ENCODE data around the gene KIAA0825.
"Not testable (repeated sequence)": the region's sequence is repeated elsewhere in the genome, so short reads cannot be mapped to it uniquely, and the experiment has no call there.

Gene KIAA0825

DNA sequence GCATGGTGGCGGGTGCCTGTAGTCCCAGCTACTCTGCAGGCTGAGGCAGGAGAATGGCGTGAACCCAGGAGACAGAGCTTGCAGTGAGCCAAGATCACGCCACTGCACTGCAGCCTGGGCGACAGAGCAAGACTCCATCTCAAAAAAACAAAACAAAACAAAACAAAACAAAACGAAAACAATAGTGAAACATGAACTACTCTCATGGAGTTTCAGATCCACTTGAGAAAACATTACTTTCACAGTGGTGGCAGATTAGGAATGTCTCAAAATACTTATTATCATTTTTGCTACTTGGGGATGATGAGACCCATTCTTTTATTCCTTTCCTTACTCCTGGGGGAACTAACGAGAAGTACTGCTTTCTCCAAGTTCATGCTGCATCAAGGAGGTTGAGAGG is 448.2 kb downstream of the KIAA0825 start:
- not testable (repeated sequence) for DNase-seq

DNA sequence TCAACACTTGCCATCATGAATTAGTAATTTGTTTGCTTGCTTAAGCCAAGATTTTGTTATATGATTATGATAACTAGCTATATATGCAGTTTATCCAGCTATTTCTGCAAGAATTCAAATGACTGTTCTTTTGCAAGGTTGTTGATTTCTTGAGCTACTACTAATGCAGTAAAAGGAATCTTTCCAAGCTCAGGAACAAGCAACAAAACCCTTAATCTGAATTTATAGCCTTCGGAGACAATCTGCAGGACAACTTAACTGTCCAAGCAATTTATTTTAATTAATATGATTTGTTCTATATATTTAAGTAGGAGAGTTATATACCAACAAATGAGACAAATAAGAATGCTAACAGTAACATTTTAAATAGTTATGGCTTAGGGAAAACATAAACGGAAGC is 450.3 kb downstream of the KIAA0825 start:
- DNase-seq: no peak

DNA sequence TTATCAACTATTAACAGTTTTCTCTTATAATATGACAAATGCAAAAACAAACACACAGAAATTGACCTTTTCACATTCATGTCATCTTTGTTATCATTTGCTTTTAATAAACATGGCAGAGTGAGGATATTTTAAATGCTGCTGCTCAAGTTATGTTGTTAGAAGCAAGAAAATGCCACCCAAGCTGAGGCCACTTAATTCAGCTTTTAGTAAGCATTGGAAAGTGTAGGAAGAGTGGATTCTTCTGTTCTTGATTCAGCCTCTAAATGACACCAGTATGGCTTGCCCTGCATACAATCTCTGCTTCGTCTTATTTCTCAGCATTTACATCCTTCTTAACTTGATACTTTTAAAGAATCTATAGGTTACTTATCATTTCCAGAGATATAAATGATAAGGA is 456.6 kb downstream of the KIAA0825 start:
- DNase-seq: no peak

DNA sequence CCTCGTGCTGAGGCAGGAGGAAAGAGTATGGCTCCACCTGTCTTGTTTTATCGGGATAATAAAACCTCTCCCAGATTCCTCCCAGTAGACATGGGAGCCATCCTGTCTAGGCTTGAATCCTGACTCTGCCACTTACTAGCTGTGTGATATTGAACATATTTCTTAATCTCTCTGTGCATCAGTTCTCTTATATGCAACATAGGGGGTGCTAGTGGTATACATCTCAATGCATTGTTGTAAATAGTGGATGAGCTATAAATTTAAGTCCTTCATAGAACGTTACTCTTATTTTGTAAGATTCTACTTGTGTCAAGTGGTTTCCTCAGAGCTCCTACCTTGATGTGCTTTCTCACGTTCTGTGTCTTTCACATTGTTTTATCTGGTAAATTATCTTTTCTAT is 459.3 kb downstream of the KIAA0825 start:
- DNase-seq: no peak

GRCh38 chr5:94157704-94158539 is 460.5 kb downstream of the KIAA0825 start:
- DNase-seq: no peak

- DNase-seq: no peak
These were observed 463.7 kb downstream of the KIAA0825 start for GRCh38 chr5:94154672-94155071.

- DNase-seq: no peak
These were observed 464.5 kb downstream of the KIAA0825 start for GRCh38 chr5:94153736-94154450.

GRCh38 chr5:94143621-94144020 is 474.8 kb downstream of the KIAA0825 start:
- DNase-seq: not testable (repeated sequence)

- DNase-seq: no peak
These were observed 478.1 kb downstream of the KIAA0825 start for GRCh38 chr5:94140300-94140699.

GRCh38 chr5:94130077-94130476 is 488.3 kb downstream of the KIAA0825 start:
- DNase-seq: no peak

GRCh38 chr5:94125107-94125506 is 493.3 kb downstream of the KIAA0825 start:
- DNase-seq: no peak

- DNase-seq: not testable (repeated sequence)
These were observed 502.1 kb downstream of the KIAA0825 start for GRCh38 chr5:94116317-94116716.

DNA sequence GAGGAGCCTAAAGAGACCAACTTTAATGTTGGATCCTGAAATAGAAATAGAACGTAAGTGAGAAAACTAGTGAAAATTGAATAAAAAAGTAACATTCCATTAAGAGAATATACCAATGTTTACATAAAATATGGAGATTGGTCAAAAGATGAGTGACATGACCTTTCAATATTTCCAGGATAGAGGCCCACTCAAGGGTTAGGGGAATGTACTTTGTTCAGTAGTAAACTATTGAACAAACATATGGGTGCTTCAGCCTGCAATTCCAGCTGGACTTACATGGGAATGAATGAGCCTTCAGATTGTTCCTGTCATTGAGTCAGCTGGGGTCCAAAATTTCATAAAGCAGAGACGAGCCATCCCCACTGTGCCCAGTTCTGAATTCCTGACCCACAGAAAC is 505.3 kb downstream of the KIAA0825 start:
- DNase-seq: no peak

- DNase-seq: peak; percentile 91 to 93
These were observed 507.0 kb downstream of the KIAA0825 start for GRCh38 chr5:94111209-94112004.

DNA sequence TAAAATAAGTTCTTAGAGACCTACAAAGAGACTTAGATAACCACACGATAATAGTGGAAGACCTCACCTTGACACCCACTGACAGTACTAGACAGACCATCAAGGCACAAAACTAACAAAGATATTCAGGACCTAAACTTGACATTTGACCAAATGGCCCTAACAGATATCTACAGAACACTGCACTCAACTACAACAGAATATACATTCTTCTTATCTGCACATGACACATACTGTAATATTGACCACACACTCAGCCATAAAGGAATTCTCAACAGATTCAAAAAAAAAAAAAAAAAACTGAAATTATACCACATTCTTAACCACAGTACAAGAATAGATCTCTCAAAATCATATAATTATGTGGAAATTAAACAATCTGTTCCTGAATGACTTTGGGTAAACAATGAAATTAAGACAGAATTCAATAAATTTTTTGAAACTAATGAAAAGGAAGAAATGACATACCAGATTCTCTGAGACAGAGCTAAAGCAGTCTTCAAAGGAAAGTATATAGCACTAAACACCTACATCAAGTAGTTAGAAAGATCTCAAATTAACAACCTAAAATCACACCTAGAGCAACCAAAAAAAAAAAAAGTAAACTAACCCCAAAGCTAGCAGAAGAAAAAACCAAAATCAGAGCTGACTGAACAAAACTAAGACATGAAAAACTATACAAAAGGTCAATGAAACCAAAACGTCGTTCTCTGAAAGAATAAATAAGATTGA is 514.7 kb downstream of the KIAA0825 start:
- DNase-seq: no peak

Data from CD4-positive, alpha-beta T cell treated with Interleukin-1 beta for 1 hour (primary cell).